Fibroblast of lung (primary cell): ENCODE measurements around the gene SEC22B.
"Not testable (repeated sequence)": the region's sequence is repeated elsewhere in the genome, so short reads cannot be mapped to it uniquely, and the experiment has no call there.

ENCODE experiments used
- CTCF ChIP-seq, 2 donors: IDR thresholded peaks in 1 of 2; conservative IDR thresholded peaks in 1 of 2; 1 replicate in 1 of 2; 2 replicates in 1 of 2; pipeline ENCODE4 v1.5.1; 2011 to 2012; ENCODE audit warnings: low read length in 2 of 2, control low read depth in 1 of 2, inconsistent platforms in 1 of 2, low read depth in 1 of 2, mild to moderate bottlenecking in 1 of 2
- EZH2 ChIP-seq: IDR thresholded peaks from 2 replicates; pipeline ENCODE4 v1.5.1; 2012; ENCODE audit warnings: low read length, control low read depth, mild to moderate bottlenecking; ENCODE audit errors: missing control alignments

GRCh38 chr1:120101593-120101992 lies 74.7 kb downstream of the SEC22B start:
- TF ChIP-seq CTCF (conservative IDR thresholded peaks at IDR 0.05 in 1 of 2, IDR thresholded peaks at IDR 0.05 in 1 of 2; ENCODE audit: low read depth in 1 of 2, low read length in 2 of 2); EZH2: not testable (repeated sequence)
